GM06990 (cell line): ENCODE results near the gene VWA1.

ENCODE experiments used
- DNase-seq: peaks from one replicate; pipeline ENCODE4 v3.0.0-alpha.2; 2011; ENCODE audit not compliant: insufficient read length; ENCODE audit errors: extremely low read depth
- H3K27me3 ChIP-seq: replicated peaks from 2 replicates; pipeline ENCODE4 v1.6.0; 2011; ENCODE audit warnings: low read length; ENCODE audit not compliant: control insufficient read depth, insufficient read depth
- H3K36me3 ChIP-seq: 2 replicates; pipeline ENCODE4 v1.5.1; 2011; ENCODE audit warnings: low read length; ENCODE audit not compliant: control insufficient read depth, insufficient read depth
- H3K4me3 ChIP-seq: replicated peaks from 2 replicates; pipeline ENCODE4 v1.5.1; 2011; ENCODE audit warnings: low read depth, mild to moderate bottlenecking, control low read depth, low read length
- TF ChIP-seq, protein P1 (sequence below): IDR thresholded peaks from 2 replicates; pipeline ENCODE4 v1.5.1; 2011; ENCODE audit warnings: low read length, control low read depth, mild to moderate bottlenecking, inconsistent platforms; ENCODE audit not compliant: insufficient read depth, poor library complexity, severe bottlenecking

The VWA1 gene

GRCh38 chr1:1398677-1399186 lies 36.8 kb upstream of the VWA1 start:
- Histone ChIP-seq H3K36me3 (peaks cover 28% of the 10 kb centered on the region), H3K4me3 (peak overlapping the region; percentile 78), H3K27me3 (no peaks in the 10 kb centered on the region)
- TF ChIP-seq, protein P1, sequence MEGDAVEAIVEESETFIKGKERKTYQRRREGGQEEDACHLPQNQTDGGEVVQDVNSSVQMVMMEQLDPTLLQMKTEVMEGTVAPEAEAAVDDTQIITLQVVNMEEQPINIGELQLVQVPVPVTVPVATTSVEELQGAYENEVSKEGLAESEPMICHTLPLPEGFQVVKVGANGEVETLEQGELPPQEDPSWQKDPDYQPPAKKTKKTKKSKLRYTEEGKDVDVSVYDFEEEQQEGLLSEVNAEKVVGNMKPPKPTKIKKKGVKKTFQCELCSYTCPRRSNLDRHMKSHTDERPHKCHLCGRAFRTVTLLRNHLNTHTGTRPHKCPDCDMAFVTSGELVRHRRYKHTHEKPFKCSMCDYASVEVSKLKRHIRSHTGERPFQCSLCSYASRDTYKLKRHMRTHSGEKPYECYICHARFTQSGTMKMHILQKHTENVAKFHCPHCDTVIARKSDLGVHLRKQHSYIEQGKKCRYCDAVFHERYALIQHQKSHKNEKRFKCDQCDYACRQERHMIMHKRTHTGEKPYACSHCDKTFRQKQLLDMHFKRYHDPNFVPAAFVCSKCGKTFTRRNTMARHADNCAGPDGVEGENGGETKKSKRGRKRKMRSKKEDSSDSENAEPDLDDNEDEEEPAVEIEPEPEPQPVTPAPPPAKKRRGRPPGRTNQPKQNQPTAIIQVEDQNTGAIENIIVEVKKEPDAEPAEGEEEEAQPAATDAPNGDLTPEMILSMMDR = no peak
- DNase-seq = no peak

GRCh38 chr1:1399187-1399871 lies 36.2 kb upstream of the VWA1 start, which contains the start of gene CCNL2:
CCNL2 (minus strand) TSS chr1:1399335; CDS start chr1:1399306, 29 bp downstream.
- H3K4me3 ChIP-seq = peak within 1 kb of the TSS; percentile 83
- no peaks in the 10 kb centered on the region for H3K27me3 ChIP-seq
- peaks cover 24% of the 10 kb centered on the region for H3K36me3 ChIP-seq
- peak; percentile 100 for DNase-seq
- TF ChIP-seq, protein P1 = peak; percentile 58

- H3K36me3 ChIP-seq = peaks cover 27% of the 10 kb centered on the region
These were observed 35.5 kb upstream of the VWA1 start for GRCh38 chr1:1399872-1400575.

GRCh38 chr1:1400576-1401456 lies 34.7 kb upstream of the VWA1 start:
- no peak for DNase-seq
- Histone ChIP-seq H3K27me3 (no peaks in the 10 kb centered on the region), H3K4me3 (peak overlapping the region; percentile 83), H3K36me3 (peaks cover 26% of the 10 kb centered on the region)
- TF ChIP-seq, protein P1 = no peak

More at GRCh38 chr1:1399872-1400575, 35.5 kb upstream of the VWA1 start:
- TF ChIP-seq, protein P1 = no peak
- Histone ChIP-seq H3K4me3 (peak overlapping the region; percentile 83), H3K27me3 (no peaks in the 10 kb centered on the region)
- no peak for DNase-seq

- no peak for DNase-seq
- H3K27me3 ChIP-seq = no peaks in the 10 kb centered on the region
- H3K36me3 ChIP-seq = peaks cover 26% of the 10 kb centered on the region
These were observed 34.0 kb upstream of the VWA1 start for GRCh38 chr1:1401457-1402010.

More at GRCh38 chr1:1401457-1402010, 34.0 kb upstream of the VWA1 start:
- no peak overlapping the region for H3K4me3 ChIP-seq
- TF ChIP-seq, protein P1 = no peak
